ENCODE data around the gene BANF2.

DNA sequence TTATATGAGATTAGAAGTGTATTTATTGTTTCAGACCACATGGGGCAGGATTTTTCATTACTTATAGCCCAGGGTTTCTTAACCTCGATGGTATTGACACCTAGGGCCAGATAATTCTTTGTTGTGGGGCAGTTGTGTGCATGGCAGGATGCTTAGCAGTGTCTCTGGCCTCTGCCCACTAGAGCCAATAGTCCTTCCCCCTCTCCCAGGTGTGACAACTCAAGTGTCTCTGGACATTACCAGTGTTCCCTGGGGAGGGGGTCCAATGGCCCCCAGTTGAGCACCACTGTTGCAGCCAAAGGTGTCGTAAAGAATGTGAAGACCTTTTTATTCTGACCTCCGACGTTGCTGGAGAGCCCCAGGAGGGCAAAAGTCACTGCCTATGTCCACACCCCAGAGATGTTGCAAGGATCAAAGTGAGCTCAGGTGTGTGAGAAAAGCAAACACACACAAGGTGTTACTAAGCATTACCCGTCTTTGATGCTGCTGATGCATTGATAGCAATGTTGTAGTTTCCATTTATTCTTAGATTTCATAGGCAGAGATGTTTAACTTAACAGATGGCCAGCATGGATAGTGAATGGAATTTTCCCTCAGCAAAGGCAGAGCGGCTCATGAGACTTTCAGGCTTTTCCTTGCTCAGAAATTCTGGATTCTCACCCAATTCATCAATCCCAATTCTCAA lies 22.2 kb downstream of the BANF2 start:
- no peak for TF ChIP-seq CTBP1 (IDR thresholded peaks at IDR 0.05; ENCODE audit: borderline replicate concordance)
- TF ChIP-seq HDGF (IDR thresholded peaks at IDR 0.05; ENCODE audit: borderline replicate concordance): no peak
